NB4 (cell line): ENCODE data around the gene POLE3.
"Not testable (repeated sequence)": the region's sequence is repeated elsewhere in the genome, so short reads cannot be mapped to it uniquely, and the experiment has no call there.

ENCODE experiments used
- CTCF ChIP-seq: IDR thresholded peaks from one replicate; pipeline ENCODE4 v1.5.1; 2012; ENCODE audit warnings: low read depth, low read length
- MAX ChIP-seq: IDR thresholded peaks from 2 replicates; pipeline ENCODE4 v1.6.1; 2011; ENCODE audit warnings: low read depth, low read length
- POLR2A ChIP-seq: IDR thresholded peaks from 2 replicates; pipeline ENCODE4 v1.6.1; 2011; ENCODE audit warnings: mild to moderate bottlenecking; ENCODE audit not compliant: insufficient read length; ENCODE audit errors: extremely low read depth

GRCh38 chr9:113381441-113381840, 29.0 kb downstream of the POLE3 start:
- TF ChIP-seq MAX, CTCF, POLR2A: not testable (repeated sequence)
